Thoracic aorta (tissue), 2 donors: ENCODE measurements around the gene YJEFN3. TPM values are rescaled to one million over a fixed set of nuclear protein-coding genes. Genes with fewer than 3 reads are reported as not detected.

Experiments
- ATAC-seq: fragments of 150-250 bp; one replicate; pipeline ENCODE4 v1.8.0; 2017; ENCODE audit warnings: low read depth; ENCODE audit not compliant: insufficient number of reproducible peaks, low FRiP score
- DNase-seq: peaks from one replicate; pipeline ENCODE4 v3.0.0-alpha.2; 2020; ENCODE audit warnings: low spot score
- H3K27ac ChIP-seq, 2 donors: fragments of 200-600 bp; sonication (generic); 1 replicate in 1 of 2; 2 replicates in 1 of 2; pipeline ENCODE4 v1.5.1; 2016; ENCODE audit warnings: mild to moderate bottlenecking in 2 of 2, moderate library complexity in 2 of 2
- H3K27me3 ChIP-seq: fragments of 200-600 bp; sonication (generic); replicated peaks from 2 replicates; pipeline ENCODE4 v1.6.0; 2016; ENCODE audit warnings: mild to moderate bottlenecking; ENCODE audit not compliant: insufficient read depth
- H3K36me3 ChIP-seq: fragments of 200-600 bp; sonication (generic); one replicate; pipeline ENCODE4 v1.5.1; 2016
- H3K4me1 ChIP-seq, 2 donors: fragments of 200-600 bp; sonication (generic); 1 replicate in 1 of 2; 2 replicates in 1 of 2; pipeline versions ENCODE4 v1.5.1 to v1.6.0; 2016; ENCODE audit warnings: low read depth in 2 of 2, mild to moderate bottlenecking in 1 of 2; ENCODE audit not compliant: control insufficient read depth in 1 of 2
- H3K4me3 ChIP-seq: fragments of 200-600 bp; sonication (generic); 2 replicates; pipeline ENCODE4 v1.5.1; 2016; ENCODE audit warnings: mild to moderate bottlenecking
- H3K9me3 ChIP-seq: fragments of 200-600 bp; sonication (generic); 2 replicates; pipeline ENCODE4 v1.5.1; 2016
- CTCF ChIP-seq: fragments of 200-600 bp; sonication (generic); IDR thresholded peaks from one replicate; pipeline ENCODE4 v1.5.1; 2019; ENCODE audit warnings: antibody characterized with exemption
- total RNA-seq, 2 donors: library from RNA; depleted of rRNA; stranded (reverse); fragments of >200 nt; gene quantifications; one replicate each; pipeline versions ENCODE4 v1.1.0 to v1.2.3, GENCODE V29; 2016

Gene YJEFN3
- total RNA-seq, 2 donors from 2014 or later, result 2.0 to 7.9 TPM

- peak; percentile 69 for ATAC-seq
- Histone ChIP-seq H3K27ac (peak overlapping the region; percentile 90 to 93), H3K36me3 (peaks cover 16% of the 10 kb centered on the region), H3K4me3 (peak overlapping the region; percentile 56), H3K27me3 (no peaks in the 10 kb centered on the region), H3K4me1 (peaks cover 23 to 38% of the 10 kb centered on the region in 2 donors), H3K9me3 (no peaks in the 10 kb centered on the region)
- TF ChIP-seq CTCF, result no peak
- DNase-seq, result peak; percentile 77
Observed at GRCh38 chr19:19488875-19489690, 39.6 kb upstream of the YJEFN3 start.

GRCh38 chr19:19489804-19490204 is 38.9 kb upstream of the YJEFN3 start:
- H3K27me3 ChIP-seq, result no peaks in the 10 kb centered on the region
- no peak for ATAC-seq

GRCh38 chr19:19490214-19490968 is 38.3 kb upstream of the YJEFN3 start:
- peak; percentile 68 for ATAC-seq
- H3K27me3 ChIP-seq, result no peaks in the 10 kb centered on the region
- peaks cover 23 to 32% of the 10 kb centered on the region in 2 donors for H3K4me1 ChIP-seq
- H3K9me3 ChIP-seq, result no peaks in the 10 kb centered on the region
- TF ChIP-seq CTCF, result peak; percentile 82
- peak; percentile 50 for DNase-seq
- peak overlapping the region; percentile 90 to 93 for H3K27ac ChIP-seq
- peak overlapping the region; percentile 56 for H3K4me3 ChIP-seq
- peaks cover 22% of the 10 kb centered on the region for H3K36me3 ChIP-seq

More at GRCh38 chr19:19489804-19490204, 38.9 kb upstream of the YJEFN3 start:
- no peak for TF ChIP-seq CTCF
- Histone ChIP-seq H3K4me1 (peaks cover 23 to 36% of the 10 kb centered on the region in 2 donors), H3K9me3 (no peaks in the 10 kb centered on the region), H3K4me3 (peak overlapping the region; percentile 56), H3K36me3 (peaks cover 22% of the 10 kb centered on the region), H3K27ac (peak overlapping the region; percentile 90 to 93)
- no peak for DNase-seq

GRCh38 chr19:19491321-19492025 is 37.2 kb upstream of the YJEFN3 start:
- TF ChIP-seq CTCF, result no peak
- peaks cover 31% of the 10 kb centered on the region for H3K36me3 ChIP-seq
- H3K4me1 ChIP-seq, result peaks cover 23 to 32% of the 10 kb centered on the region in 2 donors
- H3K27ac ChIP-seq, result no peak overlapping the region
- H3K4me3 ChIP-seq, result no peak overlapping the region
- ATAC-seq (no peak), DNase-seq (no peak)
- no peaks in the 10 kb centered on the region for H3K27me3 ChIP-seq
- no peaks in the 10 kb centered on the region for H3K9me3 ChIP-seq
